Left ventricle myocardium inferior (tissue), 1 donor: ENCODE data around the gene SFRP4. TPM values are rescaled to one million over a fixed set of nuclear protein-coding genes. Genes with fewer than 3 reads are reported as not detected.

ENCODE experiments used
- DNase-seq: peaks from one replicate; pipeline ENCODE4 v3.0.0-alpha.2; 2020
- H3K27ac ChIP-seq: fragments of 200-600 bp; replicated peaks from 2 replicates; pipeline ENCODE4 v1.8.0; 2021
- H3K27me3 ChIP-seq: fragments of 200-600 bp; 2 replicates; pipeline ENCODE4 v1.8.0; 2021; ENCODE audit warnings: low read depth
- H3K36me3 ChIP-seq: fragments of 200-600 bp; 2 replicates; pipeline ENCODE4 v1.8.0; 2021
- H3K4me1 ChIP-seq: fragments of 200-600 bp; 2 replicates; pipeline ENCODE4 v1.8.0; 2021
- H3K4me3 ChIP-seq: fragments of 200-600 bp; 2 replicates; pipeline ENCODE4 v1.8.0; 2021; ENCODE audit warnings: mild to moderate bottlenecking, moderate library complexity
- H3K9me3 ChIP-seq: fragments of 200-600 bp; replicated peaks from 2 replicates; pipeline ENCODE4 v1.8.0; 2021
- intact Hi-C: fragments of 100-400 bp; cut with micrococcal nuclease; formaldehyde crosslinking; loops from one replicate; pipeline ENCODE4 v1.11.0; 2022
- total RNA-seq: library from RNA; stranded (reverse); fragmentation: NEBNext Ultra II Directional; extraction: Animal tissue kit (Norgen Biotek cat#: 25700); gene quantifications from one replicate; pipeline ENCODE4 v1.2.1, GENCODE V29; 2021
- TF ChIP-seq, protein P1 (sequence below): fragments of 200-600 bp; IDR thresholded peaks from 2 replicates; pipeline ENCODE4 v1.8.0; 2021; ENCODE audit warnings: antibody characterized with exemption, mild to moderate bottlenecking, borderline replicate concordance
- donor health status: DM: no; HTN: yes; CAD: no; lungs with severe emphysema.

The SFRP4 gene
- total RNA-seq, 1 donor from 2014 or later: 2.1 TPM

DNA sequence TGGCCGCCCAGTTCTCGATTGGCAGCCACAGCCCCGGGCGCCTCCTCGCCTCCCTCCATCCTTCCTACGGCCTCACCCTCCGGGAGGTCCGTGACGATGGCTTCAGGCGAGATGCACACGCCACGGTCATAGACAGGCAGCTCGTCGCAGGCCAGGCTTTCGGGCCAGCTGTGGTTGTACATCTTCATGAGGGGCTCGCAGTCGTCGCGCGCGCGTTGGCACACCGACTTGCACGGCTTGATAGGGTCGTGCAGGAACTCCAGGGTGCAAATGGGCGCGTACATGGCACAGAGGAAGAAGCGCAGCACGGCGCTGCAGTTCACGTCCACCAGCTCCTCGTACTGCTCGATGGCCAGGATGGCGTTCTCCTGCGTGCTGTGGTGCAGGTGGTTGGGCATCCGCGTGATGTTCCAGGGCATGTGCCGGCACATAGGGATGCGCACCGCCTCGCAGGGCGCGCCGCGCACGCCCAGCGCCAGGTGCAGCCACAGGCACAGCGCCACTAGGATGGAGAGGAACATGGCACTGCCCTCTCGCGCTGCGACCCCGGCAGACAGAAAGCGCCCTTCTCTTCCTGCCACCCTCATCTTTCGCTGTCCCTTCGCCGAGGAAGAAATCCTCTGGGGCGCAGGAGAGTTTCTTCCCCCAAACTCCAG is 472 bp downstream of the SFRP4 start:
- intact Hi-C loops: no loop called here
- DNase-seq: peak; percentile 25
- peak overlapping the region; percentile 67 for H3K27ac ChIP-seq

DNA sequence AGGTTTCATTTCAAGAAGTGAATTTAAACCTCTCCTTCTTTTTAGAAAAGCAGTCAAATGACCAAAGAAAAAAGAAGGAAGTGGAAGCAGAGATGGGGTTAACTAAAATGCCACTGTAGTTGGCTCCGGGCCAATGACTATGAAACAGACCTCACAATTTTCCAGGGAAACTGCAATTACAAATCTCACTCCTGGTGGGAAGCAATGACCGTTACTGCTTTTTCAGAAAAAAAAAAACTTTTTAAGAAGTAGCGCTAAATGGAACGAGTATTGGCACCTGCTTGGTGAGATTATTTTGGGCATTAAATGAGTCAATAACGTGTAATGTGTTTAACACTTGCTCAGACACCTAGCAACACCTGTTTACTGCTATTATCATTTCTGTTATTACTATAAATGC is 1.2 kb downstream of the SFRP4 start:
- Histone ChIP-seq H3K27ac (peak overlapping the region; percentile 67), H3K4me3 (peak overlapping the region; percentile 67), H3K4me1 (peaks cover 25% of the 10 kb centered on the region), H3K27me3 (peaks cover 52% of the 10 kb centered on the region), H3K36me3 (no peaks in the 10 kb centered on the region), H3K9me3 (no peaks in the 10 kb centered on the region)
- no peak for DNase-seq
- intact Hi-C loops: no loop called here
- TF ChIP-seq, protein P1, sequence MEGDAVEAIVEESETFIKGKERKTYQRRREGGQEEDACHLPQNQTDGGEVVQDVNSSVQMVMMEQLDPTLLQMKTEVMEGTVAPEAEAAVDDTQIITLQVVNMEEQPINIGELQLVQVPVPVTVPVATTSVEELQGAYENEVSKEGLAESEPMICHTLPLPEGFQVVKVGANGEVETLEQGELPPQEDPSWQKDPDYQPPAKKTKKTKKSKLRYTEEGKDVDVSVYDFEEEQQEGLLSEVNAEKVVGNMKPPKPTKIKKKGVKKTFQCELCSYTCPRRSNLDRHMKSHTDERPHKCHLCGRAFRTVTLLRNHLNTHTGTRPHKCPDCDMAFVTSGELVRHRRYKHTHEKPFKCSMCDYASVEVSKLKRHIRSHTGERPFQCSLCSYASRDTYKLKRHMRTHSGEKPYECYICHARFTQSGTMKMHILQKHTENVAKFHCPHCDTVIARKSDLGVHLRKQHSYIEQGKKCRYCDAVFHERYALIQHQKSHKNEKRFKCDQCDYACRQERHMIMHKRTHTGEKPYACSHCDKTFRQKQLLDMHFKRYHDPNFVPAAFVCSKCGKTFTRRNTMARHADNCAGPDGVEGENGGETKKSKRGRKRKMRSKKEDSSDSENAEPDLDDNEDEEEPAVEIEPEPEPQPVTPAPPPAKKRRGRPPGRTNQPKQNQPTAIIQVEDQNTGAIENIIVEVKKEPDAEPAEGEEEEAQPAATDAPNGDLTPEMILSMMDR: no peak

More for the DNA sequence above, 472 bp downstream of the SFRP4 start:
- no peaks in the 10 kb centered on the region for H3K36me3 ChIP-seq
- H3K4me3 ChIP-seq: peak overlapping the region; percentile 67
- TF ChIP-seq, protein P1: no peak
- H3K9me3 ChIP-seq: no peaks in the 10 kb centered on the region
- H3K27me3 ChIP-seq: peaks cover 59% of the 10 kb centered on the region
- peaks cover 32% of the 10 kb centered on the region for H3K4me1 ChIP-seq

DNA sequence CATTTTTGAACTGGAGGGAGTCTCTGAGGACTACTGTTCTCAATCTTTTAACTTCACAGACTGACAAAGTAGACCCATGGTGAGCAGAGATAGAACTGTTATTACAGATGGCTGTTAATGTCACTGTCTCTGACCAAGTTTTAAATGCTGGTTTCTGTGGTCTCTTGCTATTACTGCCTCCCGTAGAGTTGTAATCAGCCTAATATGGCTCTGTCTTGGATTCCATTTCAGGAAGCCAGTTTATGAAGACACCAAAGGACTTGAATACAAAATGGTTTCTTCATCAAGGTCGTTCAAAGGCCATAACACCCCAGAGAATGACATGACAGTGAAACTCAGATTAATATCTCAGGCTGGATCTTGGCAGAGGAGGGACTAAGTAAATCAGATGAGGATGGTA is 3.9 kb downstream of the SFRP4 start:
- DNase-seq: no peak
- TF ChIP-seq, protein P1: no peak
- intact Hi-C loops: no loop called here
- Histone ChIP-seq H3K27me3 (peaks cover 32% of the 10 kb centered on the region), H3K27ac (no peak overlapping the region), H3K36me3 (no peaks in the 10 kb centered on the region), H3K4me1 (peaks cover 22% of the 10 kb centered on the region), H3K9me3 (no peaks in the 10 kb centered on the region), H3K4me3 (no peak overlapping the region)

DNA sequence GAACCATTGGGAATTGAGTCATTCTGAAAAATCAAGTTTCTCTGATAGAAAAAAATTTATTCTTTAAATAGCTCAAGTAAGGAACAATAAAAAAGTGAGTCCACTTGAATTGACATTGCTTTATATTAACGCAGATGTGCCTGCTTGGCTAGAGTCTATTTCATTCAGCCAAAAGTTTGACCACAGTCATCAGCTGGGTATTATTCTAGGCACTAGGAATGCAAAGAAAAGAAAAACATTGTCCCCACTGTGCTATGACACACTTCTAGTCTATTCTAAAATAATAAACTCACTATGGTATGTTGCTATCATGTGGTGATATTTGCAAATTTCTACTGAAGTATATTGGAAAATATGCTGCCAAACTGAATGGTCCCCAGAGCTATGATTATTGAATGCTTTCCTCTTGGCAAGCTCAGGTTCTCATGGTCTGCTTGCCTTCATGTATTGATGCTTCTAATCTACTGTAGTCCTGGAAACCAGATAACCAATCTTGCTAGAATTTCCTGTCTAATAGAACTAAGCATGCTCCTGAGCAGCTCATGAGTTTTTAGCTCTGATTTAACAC is 8.3 kb downstream of the SFRP4 start:
- Histone ChIP-seq H3K4me1 (no peaks in the 10 kb centered on the region), H3K27me3 (no peaks in the 10 kb centered on the region), H3K4me3 (no peak overlapping the region), H3K9me3 (no peaks in the 10 kb centered on the region), H3K27ac (no peak overlapping the region), H3K36me3 (no peaks in the 10 kb centered on the region)
- intact Hi-C loops: loop anchor here (10.0 kb wide), 1 partner anchor 196 kb away; no protein-coding TSS in a partner anchor
- TF ChIP-seq, protein P1: no peak
- no peak for DNase-seq

DNA sequence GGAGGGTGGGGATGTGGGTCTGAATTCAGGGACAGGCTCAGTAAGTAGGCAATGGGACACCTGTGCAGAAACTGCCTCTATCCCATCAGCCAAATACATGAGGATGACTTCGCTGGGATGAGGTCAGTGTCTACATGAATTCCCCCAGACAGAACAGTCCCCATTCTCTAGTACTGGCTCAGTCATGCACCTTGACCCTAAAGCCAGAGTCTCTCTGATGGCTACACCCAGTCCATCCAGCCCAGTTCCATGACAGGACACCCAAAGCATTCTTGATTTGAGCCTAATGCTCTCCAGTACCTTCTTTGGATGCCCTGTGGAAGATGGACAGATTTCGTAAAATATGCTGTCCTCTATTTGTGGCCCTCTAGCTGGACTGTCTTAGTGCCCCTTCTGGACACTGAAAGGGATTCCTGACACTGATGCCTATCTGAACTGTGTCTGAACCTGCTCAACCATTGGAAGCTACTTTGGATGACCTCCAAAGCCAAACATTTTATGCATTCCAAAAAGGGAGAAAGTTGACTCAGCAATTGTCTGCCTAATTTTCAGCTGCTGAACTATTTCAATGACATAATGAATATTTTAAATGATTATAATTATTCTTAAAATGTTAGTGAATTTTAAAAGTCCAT is 14.6 kb downstream of the SFRP4 start:
- no peak overlapping the region for H3K27ac ChIP-seq

More for the DNA sequence above, 14.6 kb downstream of the SFRP4 start:
- no peaks in the 10 kb centered on the region for H3K27me3 ChIP-seq
- intact Hi-C loops: loop anchor here (5.0 to 10.0 kb wide), 2 partner anchors 203 to 320 kb away; no protein-coding TSS in a partner anchor
- no peaks in the 10 kb centered on the region for H3K9me3 ChIP-seq
- H3K4me1 ChIP-seq: peaks cover 12% of the 10 kb centered on the region
- H3K36me3 ChIP-seq: no peaks in the 10 kb centered on the region
- no peak overlapping the region for H3K4me3 ChIP-seq
- TF ChIP-seq, protein P1: no peak
- no peak for DNase-seq
